ENCODE measurements around the gene GNS.

Gene GNS

GRCh38 chr12:64739778-64740177 is 19.4 kb downstream of the GNS start:
- Histone ChIP-seq H3K9me3 (replicated peaks in 1 of 2; ENCODE audit: control insufficient read depth in 2 of 2, insufficient read depth in 1 of 2, low read depth in 1 of 2, low read length in 2 of 2) (peaks cover 0 to 3% of the 10 kb centered on the region in 2 donors), H3K4me3 (ENCODE audit: low read length in 2 of 2) (no peak overlapping the region), H4K8ac (ENCODE audit: low read depth, low read length) (no peak overlapping the region), H3K14ac (ENCODE audit: low read length) (no peak overlapping the region), H3K36me3 (replicated peaks in 1 of 2; ENCODE audit: control insufficient read depth in 2 of 2, insufficient read depth in 2 of 2, low read length in 2 of 2) (peaks cover 27 to 96% of the 10 kb centered on the region in 2 donors), H3K4me2 (ENCODE audit: insufficient read depth, low read length, poor library complexity, severe bottlenecking) (no peak overlapping the region), H3K79me1 (ENCODE audit: low read depth, low read length) (no peaks in the 10 kb centered on the region), H2BK15ac (ENCODE audit: low read length) (no peak overlapping the region), H2BK5ac (ENCODE audit: low read length) (no peak overlapping the region), H3K9ac (ENCODE audit: low read depth, low read length, poor library complexity) (no peak overlapping the region), H3K18ac (ENCODE audit: low read length) (no peak overlapping the region), H3K4me1 (ENCODE audit: control insufficient read depth in 2 of 2, insufficient read depth in 1 of 2, low read depth in 1 of 2, low read length in 2 of 2) (peaks cover 0 to 1% of the 10 kb centered on the region in 2 donors), H3K4ac (ENCODE audit: low read length) (no peak overlapping the region), H4K91ac (ENCODE audit: low read depth, low read length, poor library complexity) (no peak overlapping the region), H2AK5ac (ENCODE audit: low read depth, low read length) (no peak overlapping the region), H3K27me3 (ENCODE audit: control insufficient read depth in 3 of 3, insufficient read depth in 3 of 3, low read depth in 1 of 3, low read length in 3 of 3) (peaks cover 0 to 2% (median 0%) of the 10 kb centered on the region in 3 experiments), H2AFZ (ENCODE audit: low read length) (no peak overlapping the region), H3K27ac (replicated peaks; ENCODE audit: low read length) (no peak overlapping the region), H3K23ac (ENCODE audit: low read depth, low read length, poor library complexity) (no peak overlapping the region), H2BK120ac (ENCODE audit: low read depth, low read length) (no peak overlapping the region), H2BK12ac (ENCODE audit: low read length) (no peak overlapping the region)
- WGBS, 2 donors (ENCODE audit: extremely low coverage in 2 of 2, insufficient read length in 2 of 2, insufficient replicate concordance in 1 of 2): no CpG with 5 or more reads among the region's 2 CpGs
- no peak for DNase-seq (ENCODE audit: low spot score)

GRCh38 chr12:64737539-64737938 is 21.7 kb downstream of the GNS start:
- no peak for DNase-seq (ENCODE audit: low spot score)
- Histone ChIP-seq H3K14ac (ENCODE audit: low read length) (no peak overlapping the region), H4K91ac (ENCODE audit: low read depth, low read length, poor library complexity) (no peak overlapping the region), H2AFZ (ENCODE audit: low read length) (no peak overlapping the region), H2BK120ac (ENCODE audit: low read depth, low read length) (no peak overlapping the region), H2BK12ac (ENCODE audit: low read length) (no peak overlapping the region), H3K4me1 (ENCODE audit: control insufficient read depth in 2 of 2, insufficient read depth in 1 of 2, low read depth in 1 of 2, low read length in 2 of 2) (peaks cover 0 to 1% of the 10 kb centered on the region in 2 donors), H3K79me1 (ENCODE audit: low read depth, low read length) (no peaks in the 10 kb centered on the region), H3K18ac (ENCODE audit: low read length) (no peak overlapping the region), H3K27me3 (ENCODE audit: control insufficient read depth in 3 of 3, insufficient read depth in 3 of 3, low read depth in 1 of 3, low read length in 3 of 3) (no peaks in the 10 kb centered on the region), H3K23ac (ENCODE audit: low read depth, low read length, poor library complexity) (no peak overlapping the region), H3K4ac (ENCODE audit: low read length) (no peak overlapping the region), H2BK15ac (ENCODE audit: low read length) (no peak overlapping the region), H3K4me3 (ENCODE audit: low read length in 2 of 2) (no peak overlapping the region), H3K27ac (replicated peaks; ENCODE audit: low read length) (no peak overlapping the region), H2AK5ac (ENCODE audit: low read depth, low read length) (no peak overlapping the region), H4K8ac (ENCODE audit: low read depth, low read length) (no peak overlapping the region), H3K9ac (ENCODE audit: low read depth, low read length, poor library complexity) (no peak overlapping the region), H3K4me2 (ENCODE audit: insufficient read depth, low read length, poor library complexity, severe bottlenecking) (no peak overlapping the region), H2BK5ac (ENCODE audit: low read length) (no peak overlapping the region), H3K9me3 (replicated peaks in 1 of 2; ENCODE audit: control insufficient read depth in 2 of 2, insufficient read depth in 1 of 2, low read depth in 1 of 2, low read length in 2 of 2) (peaks cover 0 to 3% of the 10 kb centered on the region in 2 donors), H3K36me3 (replicated peaks in 1 of 2; ENCODE audit: control insufficient read depth in 2 of 2, insufficient read depth in 2 of 2, low read length in 2 of 2) (peaks cover 25 to 89% of the 10 kb centered on the region in 2 donors)
- no CpG with 5 or more reads among the region's 1 CpG for WGBS, 2 donors (ENCODE audit: extremely low coverage in 2 of 2, insufficient read length in 2 of 2, insufficient replicate concordance in 1 of 2)

GRCh38 chr12:64736771-64737170 is 22.4 kb downstream of the GNS start:
- H4K91ac ChIP-seq (ENCODE audit: low read depth, low read length, poor library complexity): no peak overlapping the region
- H4K8ac ChIP-seq (ENCODE audit: low read depth, low read length): no peak overlapping the region
- H3K4me3 ChIP-seq (ENCODE audit: low read length in 2 of 2): no peak overlapping the region
- H3K4me1 ChIP-seq (ENCODE audit: control insufficient read depth in 2 of 2, insufficient read depth in 1 of 2, low read depth in 1 of 2, low read length in 2 of 2): peaks cover 0 to 1% of the 10 kb centered on the region in 2 donors
- H2BK5ac ChIP-seq (ENCODE audit: low read length): no peak overlapping the region
- no peak overlapping the region for H3K4me2 ChIP-seq (ENCODE audit: insufficient read depth, low read length, poor library complexity, severe bottlenecking)
- no peak overlapping the region for H2BK120ac ChIP-seq (ENCODE audit: low read depth, low read length)
- H3K18ac ChIP-seq (ENCODE audit: low read length): no peak overlapping the region
- H3K36me3 ChIP-seq (replicated peaks in 1 of 2; ENCODE audit: control insufficient read depth in 2 of 2, insufficient read depth in 2 of 2, low read length in 2 of 2): peaks cover 21 to 83% of the 10 kb centered on the region in 2 donors
- no peaks in the 10 kb centered on the region for H3K79me1 ChIP-seq (ENCODE audit: low read depth, low read length)
- H3K23ac ChIP-seq (ENCODE audit: low read depth, low read length, poor library complexity): no peak overlapping the region
- H3K27me3 ChIP-seq (ENCODE audit: control insufficient read depth in 3 of 3, insufficient read depth in 3 of 3, low read depth in 1 of 3, low read length in 3 of 3): no peaks in the 10 kb centered on the region
- no peak overlapping the region for H2BK15ac ChIP-seq (ENCODE audit: low read length)
- no peak overlapping the region for H3K27ac ChIP-seq (replicated peaks; ENCODE audit: low read length)
- H3K9ac ChIP-seq (ENCODE audit: low read depth, low read length, poor library complexity): no peak overlapping the region
- no peak overlapping the region for H2BK12ac ChIP-seq (ENCODE audit: low read length)
- no peak overlapping the region for H3K4ac ChIP-seq (ENCODE audit: low read length)
- H2AK5ac ChIP-seq (ENCODE audit: low read depth, low read length): no peak overlapping the region
- no peak overlapping the region for H2AFZ ChIP-seq (ENCODE audit: low read length)
- no peak overlapping the region for H3K14ac ChIP-seq (ENCODE audit: low read length)
- no CpG with 5 or more reads among the region's 1 CpG for WGBS, 2 donors (ENCODE audit: extremely low coverage in 2 of 2, insufficient read length in 2 of 2, insufficient replicate concordance in 1 of 2)
- DNase-seq (ENCODE audit: low spot score): no peak
- H3K9me3 ChIP-seq (replicated peaks in 1 of 2; ENCODE audit: control insufficient read depth in 2 of 2, insufficient read depth in 1 of 2, low read depth in 1 of 2, low read length in 2 of 2): no peaks in the 10 kb centered on the region

GRCh38 chr12:64735442-64735841 is 23.8 kb downstream of the GNS start:
- Histone ChIP-seq H3K9ac (ENCODE audit: low read depth, low read length, poor library complexity) (no peak overlapping the region), H2AFZ (ENCODE audit: low read length) (no peak overlapping the region), H3K4ac (ENCODE audit: low read length) (no peak overlapping the region), H3K36me3 (replicated peaks in 1 of 2; ENCODE audit: control insufficient read depth in 2 of 2, insufficient read depth in 2 of 2, low read length in 2 of 2) (peaks cover 21 to 71% of the 10 kb centered on the region in 2 donors), H2BK15ac (ENCODE audit: low read length) (no peak overlapping the region), H2AK5ac (ENCODE audit: low read depth, low read length) (no peak overlapping the region), H3K27ac (replicated peaks; ENCODE audit: low read length) (no peak overlapping the region), H3K9me3 (replicated peaks in 1 of 2; ENCODE audit: control insufficient read depth in 2 of 2, insufficient read depth in 1 of 2, low read depth in 1 of 2, low read length in 2 of 2) (no peaks in the 10 kb centered on the region), H2BK12ac (ENCODE audit: low read length) (no peak overlapping the region), H3K4me1 (ENCODE audit: control insufficient read depth in 2 of 2, insufficient read depth in 1 of 2, low read depth in 1 of 2, low read length in 2 of 2) (peaks cover 0 to 1% of the 10 kb centered on the region in 2 donors), H3K79me1 (ENCODE audit: low read depth, low read length) (no peaks in the 10 kb centered on the region), H3K14ac (ENCODE audit: low read length) (no peak overlapping the region), H3K27me3 (ENCODE audit: control insufficient read depth in 3 of 3, insufficient read depth in 3 of 3, low read depth in 1 of 3, low read length in 3 of 3) (no peaks in the 10 kb centered on the region), H2BK120ac (ENCODE audit: low read depth, low read length) (no peak overlapping the region), H3K4me3 (ENCODE audit: low read length in 2 of 2) (no peak overlapping the region), H2BK5ac (ENCODE audit: low read length) (no peak overlapping the region), H3K23ac (ENCODE audit: low read depth, low read length, poor library complexity) (no peak overlapping the region), H4K8ac (ENCODE audit: low read depth, low read length) (no peak overlapping the region), H3K18ac (ENCODE audit: low read length) (no peak overlapping the region), H4K91ac (ENCODE audit: low read depth, low read length, poor library complexity) (no peak overlapping the region), H3K4me2 (ENCODE audit: insufficient read depth, low read length, poor library complexity, severe bottlenecking) (no peak overlapping the region)
- no peak for DNase-seq (ENCODE audit: low spot score)
